AG08395 (cell line): Measurements from ENCODE around the gene LAP3.
"Not testable (repeated sequence)": the region's sequence is repeated elsewhere in the genome, so short reads cannot be mapped to it uniquely, and the experiment has no call there.

Source experiments
- DNase-seq: peaks from one replicate; pipeline ENCODE4 v3.0.0; 2012; ENCODE audit warnings: mixed read lengths, low spot score

Gene LAP3

DNA sequence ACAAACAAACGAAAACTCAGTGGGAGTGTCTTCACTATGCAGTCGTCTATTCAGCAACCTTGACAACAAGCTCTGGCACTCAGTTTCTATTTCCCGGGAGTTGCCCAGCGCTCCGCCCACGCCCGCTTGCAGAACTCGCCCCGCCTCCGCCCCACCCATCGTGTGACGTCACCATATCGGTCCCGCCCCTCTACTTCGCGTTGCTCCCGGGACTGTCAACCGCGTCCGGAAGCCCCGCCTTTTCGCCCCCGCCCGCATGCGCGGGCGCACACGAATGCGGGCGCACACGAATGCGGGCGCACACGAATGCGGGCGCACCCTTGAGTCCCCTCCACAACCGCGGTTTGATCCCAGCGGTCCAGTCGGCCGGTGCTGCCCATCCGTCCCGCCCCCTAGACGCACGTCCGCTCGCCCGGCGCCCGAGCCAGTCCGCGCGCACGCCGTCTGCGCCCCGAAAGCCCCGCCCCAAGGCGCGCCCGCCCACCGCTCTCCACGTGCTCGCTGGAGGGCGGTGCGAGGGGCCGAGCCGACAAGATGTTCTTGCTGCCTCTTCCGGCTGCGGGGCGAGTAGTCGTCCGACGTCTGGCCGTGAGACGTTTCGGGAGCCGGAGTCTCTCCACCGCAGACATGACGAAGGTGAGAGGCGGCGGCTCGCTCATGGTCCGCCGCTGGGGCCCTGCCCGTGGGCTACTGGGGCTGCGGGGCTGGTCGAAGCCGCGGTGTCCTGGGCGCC is at the start of gene LAP3:
Gene LAP3 (plus strand): TSS at position 267 of the 733 bp plus-strand sequence. CDS start 268 bp downstream, at position 535.
- DNase-seq, result peak; percentile 99

- no peak for DNase-seq
Observed at GRCh38 chr4:17528551-17529165, 48.3 kb upstream of the LAP3 start.

DNA sequence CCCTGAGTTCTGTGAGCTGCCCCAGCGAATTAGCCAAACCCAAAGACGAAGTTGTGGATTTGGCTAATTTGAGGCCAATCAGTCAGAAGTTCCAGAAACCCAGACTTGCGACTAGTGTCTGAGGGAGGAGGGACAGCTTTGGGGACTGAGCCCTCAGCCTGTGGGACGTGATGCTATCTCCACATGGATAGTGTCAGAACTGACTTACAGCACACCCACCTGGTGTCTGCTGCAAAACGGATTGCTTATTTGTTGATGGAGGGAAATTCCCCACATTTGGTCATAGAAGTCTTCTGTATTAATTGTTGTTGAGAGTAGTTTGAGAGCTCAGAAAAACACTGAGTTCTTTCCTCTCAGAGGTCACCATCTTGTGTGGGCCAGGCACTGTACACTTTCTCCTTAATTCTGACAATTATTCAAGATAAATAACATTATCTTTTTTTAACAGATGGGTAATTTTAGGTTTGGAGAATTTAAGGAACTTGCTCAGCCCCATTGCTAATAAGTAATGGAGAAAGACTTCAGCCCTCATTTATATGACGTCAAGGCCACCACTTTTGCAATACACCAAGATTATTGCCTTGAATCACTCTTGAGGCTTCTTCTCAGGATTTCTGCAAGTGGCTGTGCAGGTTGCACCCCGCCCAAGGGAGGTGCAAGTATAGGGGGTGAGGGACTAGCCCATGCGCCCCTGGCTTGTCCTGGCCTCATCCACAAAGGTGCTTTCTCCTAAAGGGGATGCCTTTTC is 45.3 kb upstream of the LAP3 start:
- DNase-seq, result no peak

GRCh38 chr4:17534705-17535104 is 42.3 kb upstream of the LAP3 start:
- DNase-seq, result no peak

DNA sequence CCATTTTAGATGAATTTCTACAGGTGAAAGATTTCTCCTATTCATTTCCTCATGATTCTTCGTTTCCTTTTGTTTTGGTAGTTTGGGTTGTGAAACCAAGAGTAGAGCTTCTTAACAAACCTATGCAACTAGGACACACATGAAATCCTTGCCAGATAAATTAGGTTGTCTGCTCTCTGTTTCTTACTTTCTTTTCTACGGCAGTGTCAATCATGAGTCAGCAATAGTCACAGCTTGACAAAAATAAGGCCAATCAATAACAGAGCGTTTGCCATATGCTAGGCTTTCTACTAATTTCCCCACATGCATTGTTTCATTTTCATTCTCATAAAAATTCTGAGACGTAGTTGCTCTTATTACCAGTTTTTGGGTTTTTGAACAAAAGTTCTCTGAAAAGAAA is 41.8 kb upstream of the LAP3 start:
- DNase-seq, result no peak

- DNase-seq, result no peak
Observed at GRCh38 chr4:17535906-17536305, 41.1 kb upstream of the LAP3 start.

- not testable (repeated sequence) for DNase-seq
Observed at GRCh38 chr4:17537060-17537459, 39.9 kb upstream of the LAP3 start.

DNA sequence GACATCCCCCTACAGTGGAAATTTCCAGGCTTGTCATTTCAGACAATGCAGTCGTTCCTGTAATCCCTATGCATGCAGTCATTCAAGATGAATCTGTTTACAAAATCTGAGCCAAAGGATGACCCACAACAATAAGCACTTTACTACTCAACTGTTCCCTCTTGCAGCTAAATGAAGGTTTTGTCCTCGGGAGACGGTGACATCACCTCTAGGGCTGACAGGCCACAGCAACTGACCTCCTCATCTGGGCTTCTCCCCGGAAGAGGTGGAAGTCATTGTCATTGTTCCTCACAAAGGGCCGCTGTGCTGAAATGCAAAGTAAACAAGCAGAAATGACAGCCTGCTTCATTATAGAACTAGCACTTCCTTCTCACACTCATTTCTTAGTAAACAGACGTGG is 32.8 kb upstream of the LAP3 start:
- peak; percentile 31 for DNase-seq

DNA sequence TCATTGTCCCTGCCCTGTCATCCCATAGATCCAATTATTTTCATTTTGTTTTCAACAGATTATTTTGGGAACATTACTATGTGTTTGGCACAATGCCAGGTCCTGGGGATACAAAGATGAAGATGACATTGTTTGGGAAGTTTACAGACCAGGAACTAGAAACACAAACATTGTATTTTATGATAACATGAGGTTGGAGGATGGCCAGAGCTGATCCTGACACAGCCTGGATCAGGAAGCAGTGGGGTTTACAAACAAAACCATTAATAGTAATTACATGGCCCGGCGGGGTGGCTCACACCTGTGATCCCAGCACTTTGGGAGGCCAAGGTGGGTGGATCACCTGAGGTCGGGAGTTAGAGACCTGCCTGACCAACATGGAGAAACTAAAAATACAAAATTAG is 32.2 kb upstream of the LAP3 start:
- no peak for DNase-seq

DNA sequence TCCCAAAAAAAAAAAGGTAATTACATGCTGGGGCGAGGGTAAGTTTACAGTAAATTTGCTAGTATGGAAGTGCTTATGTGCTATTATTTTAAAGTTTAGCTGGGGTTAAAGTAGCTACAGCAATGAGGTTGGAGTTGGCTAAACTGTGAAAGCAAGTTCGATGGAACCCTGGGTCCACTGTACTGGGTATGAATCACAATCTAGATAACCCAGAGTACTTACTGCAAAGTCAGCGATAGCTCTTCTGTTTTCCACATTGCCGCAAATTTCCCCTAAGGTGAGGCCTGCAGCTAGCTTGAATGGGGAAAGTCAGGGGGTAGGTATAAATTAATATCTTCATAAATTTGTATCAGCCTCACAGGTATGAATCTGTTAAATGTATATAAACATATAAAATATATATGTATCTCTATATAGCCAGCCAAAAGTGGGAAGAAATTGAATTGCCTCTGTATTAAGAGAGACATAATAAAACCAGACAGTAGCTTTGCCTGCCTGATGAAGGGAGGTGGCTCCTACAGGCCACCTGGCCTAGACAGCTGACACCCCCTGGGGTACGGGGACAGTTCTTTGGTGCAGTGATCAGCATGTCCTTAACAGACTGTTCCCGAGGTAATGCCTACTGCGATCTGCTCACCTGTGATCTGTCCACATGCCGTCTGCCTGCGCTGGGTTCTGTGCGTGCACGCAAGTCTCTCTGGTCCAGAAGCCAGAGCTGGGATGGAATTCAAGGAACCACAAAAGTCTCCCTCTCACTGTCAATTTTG is 31.4 kb upstream of the LAP3 start:
- DNase-seq, result no peak

DNA sequence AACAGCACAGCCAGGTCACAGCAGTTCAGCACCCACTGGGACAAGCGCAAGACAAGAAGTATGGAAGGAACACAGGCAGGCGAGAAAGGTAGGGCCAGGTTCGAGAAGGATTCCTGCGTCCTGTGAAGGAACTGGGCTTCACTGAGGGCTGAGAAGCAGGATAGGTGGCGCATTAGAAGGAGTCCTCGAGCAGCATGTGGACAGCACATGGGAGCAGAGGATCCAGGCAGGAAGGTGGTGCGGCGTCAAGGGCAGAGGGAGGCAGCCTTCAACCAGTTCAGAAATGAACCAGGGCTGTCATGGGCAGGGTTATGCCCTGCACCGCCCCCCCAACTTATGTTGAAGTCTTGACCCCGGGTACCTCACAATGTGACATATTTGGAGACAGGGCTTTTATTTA is 30.8 kb upstream of the LAP3 start:
- DNase-seq, result no peak

- no peak for DNase-seq
Observed at GRCh38 chr4:17546678-17547077, 30.3 kb upstream of the LAP3 start.

- DNase-seq, result no peak
Observed at GRCh38 chr4:17550549-17550948, 26.4 kb upstream of the LAP3 start.

- DNase-seq, result no peak
Observed at GRCh38 chr4:17552427-17552826, 24.6 kb upstream of the LAP3 start.

- peak; percentile 4 for DNase-seq
Observed at GRCh38 chr4:17554568-17554967, 22.4 kb upstream of the LAP3 start.

DNA sequence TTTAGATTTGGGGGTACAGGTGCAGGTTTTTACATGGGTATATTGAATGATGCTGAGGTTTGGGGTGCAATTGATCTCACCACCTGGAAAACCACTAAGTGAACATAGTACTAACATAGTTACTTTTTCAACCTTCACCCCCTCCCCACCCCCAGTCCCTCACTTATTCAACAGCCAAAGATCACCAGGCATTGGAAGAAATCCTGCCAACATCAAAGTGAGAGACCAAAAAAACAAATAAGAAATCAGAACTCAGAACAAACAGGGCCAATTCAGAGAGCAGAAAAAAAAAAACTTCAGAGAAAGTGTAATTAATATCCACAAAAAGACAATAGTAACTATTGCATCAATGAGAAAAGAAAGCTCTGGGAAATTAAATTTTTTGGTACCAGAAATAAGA is 20.5 kb upstream of the LAP3 start:
- no peak for DNase-seq

DNA sequence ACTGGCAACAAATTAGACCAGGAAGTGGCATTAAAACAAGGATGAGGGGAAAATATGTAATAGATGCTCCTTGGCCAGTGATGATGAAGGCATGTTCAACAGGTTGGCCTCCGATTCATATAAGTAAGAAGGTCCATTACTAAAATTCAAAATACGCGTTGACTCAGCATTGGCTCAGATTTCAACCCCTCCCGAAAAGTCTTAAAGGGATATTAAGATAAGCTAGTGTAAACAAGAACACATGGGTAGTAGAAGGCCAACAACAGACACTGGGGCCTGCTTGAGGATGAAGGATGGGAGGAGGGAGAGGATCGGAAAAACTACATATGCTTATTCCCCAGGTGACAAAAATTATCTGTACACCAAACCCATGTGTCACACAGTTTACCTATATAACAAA is 19.1 kb upstream of the LAP3 start:
- DNase-seq, result no peak

- no peak for DNase-seq
Observed at GRCh38 chr4:17558941-17559708, 17.9 kb upstream of the LAP3 start.

GRCh38 chr4:17559709-17560048 is 17.3 kb upstream of the LAP3 start:
- DNase-seq, result no peak

- DNase-seq, result no peak
Observed at GRCh38 chr4:17560065-17560673, 16.8 kb upstream of the LAP3 start.

GRCh38 chr4:17561195-17561909 is 15.6 kb upstream of the LAP3 start:
- DNase-seq, result peak; percentile 90
